Mesenteric fat pad (tissue), 1 donor: ENCODE data around the gene BCL7B. TPM values are rescaled to one million over a fixed set of nuclear protein-coding genes. Genes with fewer than 3 reads are reported as not detected.
"Not testable (repeated sequence)": the region's sequence is repeated elsewhere in the genome, so short reads cannot be mapped to it uniquely, and the experiment has no call there.

Experiments
- DNase-seq: peaks from one replicate; pipeline ENCODE4 v3.0.0-alpha.2; 2020; ENCODE audit warnings: low spot score
- long read RNA-seq: library from polyadenylated mRNA; unstranded; transcript quantifications from one replicate; pipeline ENCODE4 v2.0.0, GENCODE V29; 2020
- total RNA-seq: library from RNA; stranded (reverse); fragmentation: NEBNext Ultra II Directional; extraction: Animal tissue kit (Norgen Biotek cat#: 25700); gene quantifications from one replicate; pipeline ENCODE4 v1.2.1, GENCODE V29; 2021
- donor health status: DM: yes; HTN: yes; CAD: no.

Gene BCL7B
- total RNA-seq, result 80.1 TPM
- long read RNA-seq, transcript BCL7B-201 (6 exons, 1,975 nt), result major isoform, 22 of 48 reads
- long read RNA-seq, partial matches to known transcripts, result 15 of 48 reads
- long read RNA-seq, other reads (novel, unspliced or antisense), result 3 of 48 reads

GRCh38 chr7:73557397-73558257, at the start of gene BCL7B:
Gene BCL7B (minus strand): TSS chr7:73557690. CDS start chr7:73557578, 112 bp downstream.
- DNase-seq, result peak; percentile 93

- no peak for DNase-seq
These were observed 48.2 kb upstream of the BCL7B start for GRCh38 chr7:73605601-73606220.

GRCh38 chr7:73602721-73603651, 45.5 kb upstream of the BCL7B start:
- DNase-seq, result no peak

DNA sequence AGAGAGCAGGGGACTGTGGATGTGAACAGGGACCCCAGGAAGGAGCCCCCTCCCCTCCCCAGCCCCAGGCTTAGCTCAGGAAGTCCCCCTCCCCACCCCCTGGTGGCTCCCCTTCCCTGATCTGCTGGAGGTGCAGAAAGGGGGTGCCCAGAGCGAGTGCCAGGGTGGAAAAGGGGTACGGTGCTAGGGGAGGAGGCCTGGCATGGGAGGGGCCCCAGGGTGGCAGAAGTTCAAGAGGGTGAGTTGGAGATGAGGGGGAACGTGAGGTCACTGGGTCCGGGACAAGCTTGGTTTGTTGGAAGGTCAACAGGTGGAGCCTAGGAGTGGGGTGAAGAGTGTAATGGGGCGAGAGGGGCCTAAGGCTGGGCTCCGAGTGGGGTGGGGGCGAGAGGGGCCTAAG, 42.4 kb upstream of the BCL7B start:
- no peak for DNase-seq

DNA sequence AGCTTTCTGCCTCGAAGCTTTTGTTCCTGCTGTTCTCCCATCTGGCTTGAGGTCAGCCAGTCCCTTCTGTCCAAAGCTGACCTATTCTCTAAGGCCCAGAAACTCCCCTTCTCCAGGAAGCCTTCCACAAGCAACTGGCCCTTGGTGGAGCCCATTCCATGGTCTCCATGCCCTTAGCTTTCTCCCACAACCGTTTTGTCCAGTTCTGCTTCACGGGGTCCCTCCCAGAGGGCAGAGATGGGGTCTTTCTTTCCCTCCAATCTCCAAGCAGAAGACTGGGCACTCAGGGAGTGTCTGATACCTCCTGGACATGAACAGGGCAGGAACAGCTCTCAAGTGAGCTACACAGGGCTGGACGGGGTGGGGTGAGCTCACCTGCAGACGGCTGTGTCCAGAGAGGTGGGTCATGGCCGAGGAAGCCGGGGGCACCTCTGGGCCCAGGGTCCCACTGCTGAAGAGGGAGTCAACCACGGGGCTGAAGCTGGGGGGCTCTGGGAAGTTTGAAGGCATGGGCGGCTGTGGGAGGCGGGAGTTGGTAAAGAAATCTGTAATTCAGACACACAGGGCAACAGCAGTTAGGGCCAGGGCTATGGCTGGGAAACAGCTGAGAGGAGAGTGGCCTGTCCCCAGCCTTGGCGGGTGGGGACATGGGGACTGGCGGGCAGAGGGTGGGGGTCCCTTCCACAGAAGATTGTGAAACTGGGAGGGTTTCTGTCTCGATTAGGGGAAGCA, 41.8 kb upstream of the BCL7B start:
- DNase-seq, result no peak

DNA sequence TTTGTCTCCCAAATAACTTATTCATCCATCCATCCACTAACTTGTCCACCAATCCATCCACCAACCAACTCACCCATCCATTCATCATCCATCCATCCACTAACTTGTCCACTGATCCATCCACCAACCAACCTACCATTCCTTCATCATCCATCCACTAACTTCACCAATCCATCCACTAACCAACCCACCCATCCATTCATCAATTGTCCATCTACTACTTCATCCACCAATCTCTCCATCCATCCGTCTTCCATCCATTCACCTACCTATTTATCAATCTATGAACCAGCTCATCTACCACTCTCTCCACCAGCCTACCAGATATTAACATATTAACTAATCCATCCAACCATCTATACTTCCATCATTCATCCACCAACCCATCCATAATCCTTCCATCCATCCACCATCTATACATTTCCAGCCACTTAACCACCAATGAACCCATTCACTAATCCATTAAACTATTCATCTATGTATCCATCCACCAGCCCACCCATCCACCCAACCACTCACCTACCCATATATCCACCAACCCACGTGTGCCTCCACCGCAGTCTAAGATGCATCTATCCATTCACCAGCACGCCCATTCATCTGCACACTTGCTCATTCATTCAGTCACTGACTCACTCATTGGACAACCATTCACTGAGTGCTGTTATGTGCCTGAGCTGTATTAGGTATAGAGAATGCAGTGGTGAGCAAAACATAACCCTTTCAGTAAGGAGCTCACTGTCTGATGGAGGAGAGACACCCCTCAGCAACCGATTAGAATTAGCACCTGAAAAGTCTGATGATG, 40.7 kb upstream of the BCL7B start:
- DNase-seq, result no peak

GRCh38 chr7:73596191-73597065, 38.9 kb upstream of the BCL7B start:
- no peak for DNase-seq

GRCh38 chr7:73595358-73595757, 37.9 kb upstream of the BCL7B start:
- no peak for DNase-seq

GRCh38 chr7:73593207-73594045, 35.9 kb upstream of the BCL7B start:
- DNase-seq, result no peak

DNA sequence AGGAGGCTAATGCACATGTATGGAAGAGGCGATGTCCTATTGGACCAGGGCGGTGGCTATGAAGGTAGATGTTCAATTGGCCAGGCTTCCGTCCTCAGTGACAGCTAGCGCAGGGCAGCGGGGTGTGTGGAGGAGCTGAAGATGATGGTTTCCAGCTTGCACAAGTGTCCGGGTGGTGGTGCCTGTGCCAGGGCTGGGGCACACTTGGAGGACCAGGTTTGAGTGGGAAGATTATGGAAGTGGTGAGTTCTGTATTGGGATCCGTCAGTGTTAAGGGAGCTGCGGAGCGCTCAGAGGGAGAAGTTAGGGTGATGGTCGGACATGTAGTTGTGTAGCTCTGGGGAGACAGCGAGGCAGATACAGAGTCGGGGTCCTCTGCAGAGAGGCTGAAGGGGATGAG, 29.4 kb upstream of the BCL7B start:
- no peak for DNase-seq

DNA sequence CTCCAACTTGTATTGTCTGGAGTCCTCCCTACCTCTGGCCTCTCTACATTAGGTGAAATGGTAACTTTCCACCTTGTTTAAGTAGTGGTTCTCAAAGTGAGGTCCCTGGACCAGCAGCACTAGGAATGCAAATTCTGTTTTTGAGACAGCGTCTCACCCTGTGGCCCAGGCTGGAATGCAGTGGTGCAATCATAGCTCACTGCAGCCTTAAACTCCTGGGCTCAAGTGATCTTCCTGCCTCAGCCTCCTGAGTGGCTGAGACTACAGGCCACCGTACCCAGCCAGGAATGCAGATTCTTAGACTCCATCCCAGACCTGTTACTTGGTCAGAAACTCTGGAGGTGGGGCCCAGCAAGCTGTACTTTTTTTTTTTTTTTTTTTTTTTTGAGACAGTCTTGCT, 27.7 kb upstream of the BCL7B start:
- no peak for DNase-seq

- DNase-seq, result no peak
These were observed 25.2 kb upstream of the BCL7B start for GRCh38 chr7:73582664-73583202.

GRCh38 chr7:73581006-73581405, 23.5 kb upstream of the BCL7B start:
- not testable (repeated sequence) for DNase-seq

DNA sequence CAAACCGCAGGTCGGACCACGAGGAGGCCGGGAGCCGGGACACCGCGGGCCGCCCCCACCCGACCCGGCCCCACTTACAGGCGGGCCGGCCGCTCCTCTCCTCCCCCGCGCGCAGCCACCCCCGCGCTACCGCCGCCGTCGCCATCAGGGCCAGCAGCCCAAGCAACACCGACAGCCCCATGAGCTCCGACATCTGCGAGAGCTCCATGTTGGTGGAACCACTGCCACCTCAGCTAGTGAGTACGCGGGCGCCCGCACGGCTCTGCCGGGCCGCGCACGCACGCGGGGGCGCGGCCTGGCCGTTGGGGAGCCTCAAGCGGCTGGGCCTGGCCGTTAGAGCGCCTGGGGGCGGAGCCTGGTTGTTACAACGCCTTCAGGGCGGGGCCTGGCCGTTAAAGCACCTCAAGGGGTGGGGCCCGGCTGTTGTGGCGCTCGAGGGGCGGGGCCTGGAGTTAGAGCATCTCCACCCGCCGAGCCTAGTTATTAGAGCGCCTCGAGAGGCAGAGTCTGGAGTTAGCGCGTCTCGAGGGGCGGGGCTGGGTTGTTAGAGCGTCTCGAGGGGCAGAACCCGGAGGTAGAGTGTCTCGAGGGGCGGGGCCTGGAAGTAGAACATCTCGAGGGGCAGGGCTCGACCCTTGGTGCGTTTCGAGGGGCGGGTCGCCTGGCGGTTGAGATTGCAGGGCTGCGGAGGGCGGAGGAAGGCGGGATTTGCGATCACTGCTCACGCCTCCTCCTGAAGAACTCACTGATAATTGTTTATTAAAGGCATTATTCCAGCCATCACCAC, 21.0 kb upstream of the BCL7B start, which contains the start of gene TBL2:
Gene TBL2, minus strand, starts transcription at position 238 of the 787 bp plus-strand sequence. Its CDS starts 30 bp downstream, at position 208.
- DNase-seq, result peak; percentile 99

- DNase-seq, result no peak
These were observed 20.3 kb upstream of the BCL7B start for GRCh38 chr7:73577627-73578341.

DNA sequence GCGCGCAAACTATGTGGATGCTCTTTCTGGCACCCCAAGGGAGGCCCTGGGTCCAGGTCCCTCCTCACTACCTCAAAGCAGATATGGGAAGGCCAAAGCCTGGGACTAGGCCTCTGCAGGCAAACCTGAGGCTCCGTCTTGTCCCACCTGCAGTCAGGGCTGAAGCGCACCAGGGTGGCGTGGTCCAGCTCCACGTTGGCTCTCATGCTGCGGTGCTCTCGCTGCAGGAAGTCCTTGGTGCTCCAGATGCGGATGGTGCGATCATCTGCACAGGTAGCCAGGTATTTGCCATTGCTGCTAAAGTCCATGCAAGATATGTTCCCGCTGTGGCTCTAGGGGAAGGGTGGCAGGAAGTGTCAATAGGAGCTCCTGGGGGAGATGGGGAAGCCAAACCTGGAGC, 16.3 kb upstream of the BCL7B start:
- DNase-seq, result no peak
